Stomach (tissue), 9 donors: Measurements from ENCODE around the gene DCST1. TPM values are rescaled to one million over a fixed set of nuclear protein-coding genes. Genes with fewer than 3 reads are reported as not detected.

ENCODE experiments used
- DNase-seq, 2 donors: peaks; one replicate each; pipeline versions ENCODE4 v3.0.0 to v3.0.0-alpha.2; 2013 to 2019
- H3K27ac ChIP-seq, 5 donors: fragments of 200-600 bp in 4 of 5; sonication (generic) in 4 of 5; one replicate each; pipeline ENCODE4 v1.5.1; 2013 to 2019; ENCODE audit warnings: mild to moderate bottlenecking in 1 of 5, moderate library complexity in 1 of 5
- H3K27me3 ChIP-seq, 3 donors: fragments of 200-600 bp; sonication (generic); one replicate each; pipeline ENCODE4 v1.5.1; 2017 to 2019; ENCODE audit warnings: mixed run types in 1 of 3
- H3K36me3 ChIP-seq, 4 donors: fragments of 200-600 bp; sonication (generic); 1 replicate in 3 of 4; 2 replicates in 1 of 4; pipeline ENCODE4 v1.5.1; 2016 to 2019
- H3K4me1 ChIP-seq, 4 donors: fragments of 200-600 bp; sonication (generic); one replicate each; pipeline ENCODE4 v1.5.1; 2016 to 2019
- H3K4me3 ChIP-seq, 4 donors: fragments of 200-600 bp; sonication (generic) in 3 of 4; one replicate each; pipeline ENCODE4 v1.5.1; 2016 to 2019; ENCODE audit warnings: mild to moderate bottlenecking in 1 of 4
- H3K9me3 ChIP-seq, 4 donors: fragments of 200-600 bp; sonication (generic); one replicate each; pipeline ENCODE4 v1.5.1; 2016 to 2019
- EP300 ChIP-seq: sonication (generic); formaldehyde crosslinking; IDR thresholded peaks from one replicate; pipeline ENCODE4 v1.6.1; 2017; ENCODE audit warnings: antibody characterized with exemption
- POLR2A ChIP-seq, 4 donors: fragments of 450-650 bp; IDR thresholded peaks; one replicate each; pipeline ENCODE4 v1.6.1; 2016; ENCODE audit warnings: antibody characterized with exemption in 4 of 4, control low read depth in 2 of 4, mild to moderate bottlenecking in 1 of 4, moderate library complexity in 1 of 4
- POLR2AphosphoS5 ChIP-seq, 3 donors: sonication (generic); formaldehyde crosslinking; IDR thresholded peaks; one replicate each; pipeline ENCODE4 v1.6.1; 2016; ENCODE audit warnings: antibody characterized with exemption in 3 of 3
- WGBS, 5 donors: extraction: QIAGEN DNeasy Blood & Tissue Kit in 3 of 5; methylation state at CpG; one replicate each; pipeline versions ENCODE4 v1.1.5 to v1.1.7; 2013 to 2018; 5-methylcytosine and 5-hydroxymethylcytosine counted together
- intact Hi-C: fragments of 100-400 bp; cut with DNase I; formaldehyde crosslinking; loops from one replicate; pipeline ENCODE4 v1.15.1; 2023; ENCODE audit warnings: low total_unique reads
- polyA plus RNA-seq, 3 donors: library from polyadenylated mRNA; stranded (reverse); fragments of 200-250 nt; gene quantifications; one replicate each; pipeline ENCODE4 v1.2.3, GENCODE V29; 2013
- total RNA-seq, 5 donors: library from RNA; depleted of rRNA; stranded (reverse); fragments of >200 nt; gene quantifications; one replicate each; pipeline versions ENCODE4 v1.1.0 to v1.2.3, GENCODE V29; 2014 to 2016
- TF ChIP-seq, protein P1 (sequence below), 7 experiments: fragments of 450-650 bp in 4 of 7; fragments of 200-600 bp in 3 of 7; sonication (generic) in 3 of 7; IDR thresholded peaks; one replicate each; pipeline ENCODE4 v1.5.1; 2016 to 2019; ENCODE audit warnings: antibody characterized with exemption in 7 of 7, control low read depth in 2 of 7, mild to moderate bottlenecking in 1 of 7
- donor health status: healthy with polysubstance abuse.
- donor health status: Bipolar disorder and iron deficiency.
- donor health status: healthy.

Gene DCST1
- total and polyA plus RNA-seq, 8 donors = 0.13 to 0.89 (median 0.18) TPM; not detected in 5

DNA sequence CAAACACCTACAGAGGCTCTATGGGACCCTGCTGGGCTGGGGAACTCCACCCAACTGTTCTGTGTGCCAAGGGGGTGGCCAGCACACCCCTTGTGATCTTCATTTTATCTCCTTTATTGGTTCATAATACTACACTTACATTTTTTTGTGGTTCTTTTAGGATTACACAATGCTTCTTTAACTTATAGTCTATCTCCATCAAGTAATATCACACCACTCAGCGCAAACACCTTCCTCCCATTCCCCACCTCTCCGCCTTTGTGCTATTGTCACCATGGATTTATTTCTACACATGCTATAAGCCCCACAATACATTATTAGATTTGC lies 61.0 kb downstream of the DCST1 start:
- intact Hi-C loops = loop anchor here (5.0 kb wide), 1 partner anchor 73 kb away; no protein-coding TSS in a partner anchor
- TF ChIP-seq, protein P1, sequence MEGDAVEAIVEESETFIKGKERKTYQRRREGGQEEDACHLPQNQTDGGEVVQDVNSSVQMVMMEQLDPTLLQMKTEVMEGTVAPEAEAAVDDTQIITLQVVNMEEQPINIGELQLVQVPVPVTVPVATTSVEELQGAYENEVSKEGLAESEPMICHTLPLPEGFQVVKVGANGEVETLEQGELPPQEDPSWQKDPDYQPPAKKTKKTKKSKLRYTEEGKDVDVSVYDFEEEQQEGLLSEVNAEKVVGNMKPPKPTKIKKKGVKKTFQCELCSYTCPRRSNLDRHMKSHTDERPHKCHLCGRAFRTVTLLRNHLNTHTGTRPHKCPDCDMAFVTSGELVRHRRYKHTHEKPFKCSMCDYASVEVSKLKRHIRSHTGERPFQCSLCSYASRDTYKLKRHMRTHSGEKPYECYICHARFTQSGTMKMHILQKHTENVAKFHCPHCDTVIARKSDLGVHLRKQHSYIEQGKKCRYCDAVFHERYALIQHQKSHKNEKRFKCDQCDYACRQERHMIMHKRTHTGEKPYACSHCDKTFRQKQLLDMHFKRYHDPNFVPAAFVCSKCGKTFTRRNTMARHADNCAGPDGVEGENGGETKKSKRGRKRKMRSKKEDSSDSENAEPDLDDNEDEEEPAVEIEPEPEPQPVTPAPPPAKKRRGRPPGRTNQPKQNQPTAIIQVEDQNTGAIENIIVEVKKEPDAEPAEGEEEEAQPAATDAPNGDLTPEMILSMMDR (IDR thresholded peaks at IDR 0.05) = no peak
- TF ChIP-seq POLR2A (IDR thresholded peaks at IDR 0.05) = no peak
- no peak for TF ChIP-seq EP300
- TF ChIP-seq POLR2AphosphoS5 (IDR thresholded peaks at IDR 0.05) = no peak
- DNase-seq = no peak
- Histone ChIP-seq H3K9me3 (no peaks in the 10 kb centered on the region), H3K36me3 (no peaks in the 10 kb centered on the region), H3K27me3 (no peaks in the 10 kb centered on the region), H3K4me1 (peaks cover 15 to 25% (median 21%) of the 10 kb centered on the region in 4 donors), H3K27ac (peak overlapping the region in 3 of 5 donors; percentile 17 to 46 (median 44)), H3K4me3 (no peak overlapping the region)
- 47 to 76% (median 62%) methylated on average over 2 of the region's 2 CpGs for WGBS, 5 donors

DNA sequence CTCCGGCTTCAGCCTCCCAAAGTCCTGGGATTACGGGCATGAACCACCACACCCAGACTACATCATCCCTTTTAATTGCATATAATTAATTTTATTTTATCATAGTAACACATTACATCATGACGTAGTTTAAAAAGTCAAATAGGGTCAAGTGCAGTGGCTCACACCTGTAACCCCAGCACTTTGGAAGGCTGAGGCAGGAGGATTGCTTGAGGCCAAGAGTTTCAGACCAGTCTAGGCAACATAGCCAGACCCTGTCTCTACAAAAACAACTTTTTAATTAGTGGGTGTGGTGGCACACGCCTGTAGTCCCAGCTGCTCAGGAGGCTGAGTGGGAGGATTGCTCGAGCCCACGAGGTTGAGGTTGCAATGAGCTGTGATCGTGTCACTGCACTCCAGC lies 65.7 kb downstream of the DCST1 start:
- TF ChIP-seq, protein P1 (IDR thresholded peaks at IDR 0.05) = no peak
- TF ChIP-seq POLR2A (IDR thresholded peaks at IDR 0.05) (no peak), POLR2AphosphoS5 (IDR thresholded peaks at IDR 0.05) (no peak), EP300 (no peak)
- WGBS, 5 donors = 80 to 89% (median 85%) methylated on average over 7 of the region's 7 CpGs

More for the DNA sequence above, 65.7 kb downstream of the DCST1 start:
- intact Hi-C loops = no loop called here
- Histone ChIP-seq H3K27me3 (no peaks in the 10 kb centered on the region), H3K27ac (no peak overlapping the region), H3K36me3 (no peaks in the 10 kb centered on the region), H3K4me3 (no peak overlapping the region), H3K4me1 (peaks cover 0 to 17% (median 2%) of the 10 kb centered on the region in 4 donors), H3K9me3 (no peaks in the 10 kb centered on the region)
- DNase-seq = no peak

Other genes starting within 250 kb of the DCST1 start
- gene KCNN3, start 163.5 kb upstream of the DCST1 start, total RNA-seq = 10 to 100 TPM in 1 of 5 donors, 1 to 10 TPM in 4; 1.2 to 10.7 (median 3.5) TPM
- gene KCNN3, start 163.5 kb upstream of the DCST1 start, polyA plus RNA-seq = under 1 TPM; 0.19 to 0.31 (median 0.25) TPM
- gene PMVK, start 97.1 kb upstream of the DCST1 start, total RNA-seq = 10 to 100 TPM; 10.1 to 47.3 (median 36.8) TPM
- 10 to 100 TPM; 37.4 to 57.1 (median 45.2) TPM for gene PMVK, start 97.1 kb upstream of the DCST1 start, polyA plus RNA-seq
- gene PBXIP1, start 77.7 kb upstream of the DCST1 start, total RNA-seq = 100 to 1,000 TPM in 1 of 5 donors, 10 to 100 TPM in 4; 66.5 to 123 (median 81.1) TPM
- gene PBXIP1, start 77.7 kb upstream of the DCST1 start, polyA plus RNA-seq = 10 to 100 TPM; 19.7 to 59.0 (median 33.4) TPM
- 10 to 100 TPM in 4 of 5 donors, 1 to 10 TPM in 1; 8.1 to 75.3 (median 36.2) TPM for gene PYGO2, start 72.0 kb upstream of the DCST1 start, total RNA-seq
- gene PYGO2, start 72.0 kb upstream of the DCST1 start, polyA plus RNA-seq = 10 to 100 TPM; 12.2 to 19.8 (median 16.1) TPM
- 10 to 100 TPM; 23.2 to 81.1 (median 59.6) TPM for gene SHC1, start 63.1 kb upstream of the DCST1 start, total RNA-seq
- gene SHC1, start 63.1 kb upstream of the DCST1 start, polyA plus RNA-seq = 10 to 100 TPM; 43.7 to 58.8 (median 56.1) TPM
- 10 to 100 TPM in 2 of 5 donors, 1 to 10 TPM in 3; 4.7 to 36.1 (median 5.2) TPM for gene CKS1B, start 59.1 kb upstream of the DCST1 start, total RNA-seq
- 10 to 100 TPM; 40.9 to 73.3 (median 63.9) TPM for gene CKS1B, start 59.1 kb upstream of the DCST1 start, polyA plus RNA-seq
- gene FLAD1, start 50.5 kb upstream of the DCST1 start, total RNA-seq = 10 to 100 TPM; 14.1 to 76.5 (median 54.8) TPM
- 10 to 100 TPM; 31.4 to 43.8 (median 40.4) TPM for gene FLAD1, start 50.5 kb upstream of the DCST1 start, polyA plus RNA-seq
- gene LENEP, start 40.2 kb upstream of the DCST1 start, total RNA-seq = 10 to 100 TPM in 1 of 5 donors, 1 to 10 TPM in 1, not detected in 3; 1.1 to 11.6 TPM
- gene LENEP, start 40.2 kb upstream of the DCST1 start, polyA plus RNA-seq = not detected
- 100 to 1,000 TPM in 1 of 5 donors, 10 to 100 TPM in 4; 32.3 to 134 (median 53.9) TPM for gene ZBTB7B, start 31.0 kb upstream of the DCST1 start, total RNA-seq
- 10 to 100 TPM; 29.6 to 39.5 (median 35.6) TPM for gene ZBTB7B, start 31.0 kb upstream of the DCST1 start, polyA plus RNA-seq
- gene DCST2, start within 50 bp of the DCST1 start, total RNA-seq = 100 to 1,000 TPM in 1 of 5 donors, not detected in 4; 158 TPM
- 1 to 10 TPM; 1.6 to 6.6 (median 6.1) TPM for gene DCST2, start within 50 bp of the DCST1 start, polyA plus RNA-seq
- gene ADAM15, start 17.5 kb downstream of the DCST1 start, total RNA-seq = 100 to 1,000 TPM in 4 of 5 donors, 10 to 100 TPM in 1; 56.2 to 335 (median 126) TPM
- 100 to 1,000 TPM; 149 to 267 (median 159) TPM for gene ADAM15, start 17.5 kb downstream of the DCST1 start, polyA plus RNA-seq
- gene EFNA4, start 29.9 kb downstream of the DCST1 start, total RNA-seq = 1 to 10 TPM in 3 of 5 donors, not detected in 2; 3.5 to 9.9 (median 5.8) TPM
- gene EFNA4, start 29.9 kb downstream of the DCST1 start, polyA plus RNA-seq = 10 to 100 TPM in 1 of 3 donors, 1 to 10 TPM in 2; 4.3 to 13.2 (median 6.7) TPM
- not detected for gene EFNA3, start 45.0 kb downstream of the DCST1 start, total RNA-seq
- gene EFNA3, start 45.0 kb downstream of the DCST1 start, polyA plus RNA-seq = 1 to 10 TPM in 2 of 3 donors, under 1 TPM in 1; 0.76 to 4.9 (median 1.5) TPM
- gene EFNA1, start 94.1 kb downstream of the DCST1 start, total RNA-seq = 10 to 100 TPM; 12.2 to 75.3 (median 36.0) TPM
- gene EFNA1, start 94.1 kb downstream of the DCST1 start, polyA plus RNA-seq = 10 to 100 TPM; 31.3 to 65.8 (median 47.7) TPM
- gene SLC50A1, start 102.0 kb downstream of the DCST1 start, total RNA-seq = 100 to 1,000 TPM in 1 of 5 donors, 10 to 100 TPM in 3, 1 to 10 TPM in 1; 4.5 to 114 (median 22.5) TPM
- gene SLC50A1, start 102.0 kb downstream of the DCST1 start, polyA plus RNA-seq = 10 to 100 TPM; 39.7 to 48.3 (median 40.2) TPM
- 10 to 100 TPM in 4 of 5 donors, not detected in 1; 13.3 to 51.3 (median 38.3) TPM for gene DPM3, start 106.7 kb downstream of the DCST1 start, total RNA-seq
- gene DPM3, start 106.7 kb downstream of the DCST1 start, polyA plus RNA-seq = 100 to 1,000 TPM; 192 to 301 (median 220) TPM
- 100 to 1,000 TPM in 3 of 5 donors, 10 to 100 TPM in 2; 60.8 to 238 (median 133) TPM for gene KRTCAP2, start 139.5 kb downstream of the DCST1 start, total RNA-seq
- gene KRTCAP2, start 139.5 kb downstream of the DCST1 start, polyA plus RNA-seq = 100 to 1,000 TPM; 183 to 399 (median 242) TPM
- gene TRIM46, start 140.0 kb downstream of the DCST1 start, total RNA-seq = 10 to 100 TPM in 1 of 5 donors, 1 to 10 TPM in 1, under 1 TPM in 1, not detected in 2; 0.73 to 16.9 (median 5.4) TPM
- gene TRIM46, start 140.0 kb downstream of the DCST1 start, polyA plus RNA-seq = under 1 TPM; 0.58 to 0.68 (median 0.61) TPM
- gene THBS3, start 174.1 kb downstream of the DCST1 start, total RNA-seq = 10 to 100 TPM; 11.0 to 65.9 (median 25.4) TPM
- gene THBS3, start 174.1 kb downstream of the DCST1 start, polyA plus RNA-seq = 10 to 100 TPM; 11.0 to 27.9 (median 17.8) TPM
- 10 to 100 TPM in 4 of 5 donors, 1 to 10 TPM in 1; 1.2 to 54.9 (median 25.2) TPM for gene MTX1, start 174.9 kb downstream of the DCST1 start, total RNA-seq
- gene MTX1, start 174.9 kb downstream of the DCST1 start, polyA plus RNA-seq = 10 to 100 TPM; 48.3 to 71.1 (median 58.2) TPM
- gene ENTREP3, start 221.7 kb downstream of the DCST1 start, total RNA-seq = 10 to 100 TPM in 4 of 5 donors, 1 to 10 TPM in 1; 2.8 to 77.9 (median 19.6) TPM
- gene ENTREP3, start 221.7 kb downstream of the DCST1 start, polyA plus RNA-seq = 10 to 100 TPM in 2 of 3 donors, 1 to 10 TPM in 1; 9.7 to 20.5 (median 11.6) TPM
- 10 to 100 TPM in 4 of 5 donors, 1 to 10 TPM in 1; 7.0 to 32.6 (median 24.1) TPM for gene SCAMP3, start 228.5 kb downstream of the DCST1 start, total RNA-seq
- 10 to 100 TPM; 25.8 to 48.4 (median 45.4) TPM for gene SCAMP3, start 228.5 kb downstream of the DCST1 start, polyA plus RNA-seq
- 10 to 100 TPM; 29.7 to 77.6 (median 53.6) TPM for gene CLK2, start 239.7 kb downstream of the DCST1 start, total RNA-seq
- 10 to 100 TPM; 16.0 to 46.4 (median 17.0) TPM for gene CLK2, start 239.7 kb downstream of the DCST1 start, polyA plus RNA-seq
- gene HCN3, start 243.6 kb downstream of the DCST1 start, total RNA-seq = 10 to 100 TPM in 1 of 5 donors, 1 to 10 TPM in 4; 1.1 to 13.6 (median 2.7) TPM
- gene HCN3, start 243.6 kb downstream of the DCST1 start, polyA plus RNA-seq = 1 to 10 TPM in 2 of 3 donors, under 1 TPM in 1; 0.46 to 3.1 (median 1.1) TPM